OCI-LY7 (cell line): ENCODE measurements around the gene ADISSP.

Experiments
- CTCF ChIP-seq: fragments of 200-600 bp; sonication (generic); conservative IDR thresholded peaks from 2 replicates; pipeline ENCODE4 v1.5.1; 2014; ENCODE audit warnings: mild to moderate bottlenecking, antibody characterized with exemption, low read length, moderate library complexity, mixed read lengths
- EZH2phosphoT487 ChIP-seq: fragments of 200-600 bp; sonication (generic); IDR thresholded peaks from 2 replicates; pipeline ENCODE4 v1.6.1; 2018; ENCODE audit warnings: low read depth, borderline replicate concordance, mild to moderate bottlenecking, mixed run types, antibody characterized with exemption, low read length, moderate library complexity, mixed read lengths

DNA sequence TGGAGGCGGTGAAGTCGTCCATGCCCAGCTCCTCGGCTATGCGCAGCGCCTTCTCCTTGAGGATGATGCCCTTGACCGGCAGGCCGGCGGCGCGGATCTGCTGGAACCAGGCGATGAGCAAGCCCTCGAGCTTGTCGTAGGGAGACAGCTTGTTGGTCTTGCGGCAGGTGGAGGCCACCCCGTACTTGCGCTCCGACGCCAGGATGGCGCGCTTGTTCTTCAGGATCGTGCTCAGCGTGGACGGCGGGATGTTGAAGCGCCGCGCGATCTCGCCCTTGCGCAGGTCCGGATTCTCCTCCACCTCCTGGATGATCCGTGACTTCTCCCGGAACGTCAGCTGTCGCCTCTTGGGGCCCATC lies 18.6 kb upstream of the ADISSP start:
- TF ChIP-seq CTCF (no peak), EZH2phosphoT487 (no peak)
